ENCODE results near the gene POMT1.
"Not testable (repeated sequence)": the region's sequence is repeated elsewhere in the genome, so short reads cannot be mapped to it uniquely, and the experiment has no call there.

The POMT1 gene

GRCh38 chr9:131543141-131543540 lies 40.4 kb downstream of the POMT1 start:
- H3K27ac ChIP-seq (ENCODE audit: insufficient read depth in 1 of 2, low read depth in 1 of 2, low read length in 2 of 2, poor library complexity in 1 of 2, severe bottlenecking in 2 of 2): no peak overlapping the region
- ChIA-PET POLR2A (interaction anchor here (1.0 kb wide), 1 partner anchor 20 kb away, joined by 3 read pairs; no protein-coding TSS in a partner anchor), CTCF (interaction anchor here (0.6 kb wide), 1 partner anchor 8 kb away, joined by 3 read pairs; no protein-coding TSS in a partner anchor)
- no peak overlapping the region for H3K4me3 ChIP-seq (ENCODE audit: control insufficient read depth in 1 of 7, extremely low read depth in 1 of 7, insufficient read depth in 4 of 7, low read depth in 2 of 7, low read length in 6 of 7)
- peaks cover 0 to 3% (median 0%) of the 10 kb centered on the region in 4 experiments for H3K36me3 ChIP-seq (ENCODE audit: control insufficient read depth in 4 of 4, insufficient read depth in 4 of 4, low read length in 3 of 4)
- no CpG with 5 or more reads among the region's 6 CpGs for WGBS (ENCODE audit: insufficient coverage)
- peaks cover 0 to 13% (median 7%) of the 10 kb centered on the region in 4 experiments for H3K4me1 ChIP-seq (ENCODE audit: control extremely low read depth in 1 of 4, control insufficient read depth in 4 of 4, insufficient read depth in 4 of 4, low read length in 3 of 4)
- peaks cover 0 to 29% (median 23%) of the 10 kb centered on the region in 5 experiments for H3K9me3 ChIP-seq (ENCODE audit: control extremely low read depth in 1 of 5, control insufficient read depth in 4 of 5, insufficient read depth in 2 of 5, low read depth in 1 of 5, low read length in 4 of 5)
- DNase-seq: peak in 2 of 3 donors; percentile 36 to 50
- H3K27me3 ChIP-seq (replicated peaks in 2 of 5; ENCODE audit: control insufficient read depth in 4 of 5, insufficient read depth in 5 of 5, low read length in 4 of 5): peaks cover 7 to 43% (median 11%) of the 10 kb centered on the region in 5 experiments

GRCh38 chr9:131545003-131545785 lies 42.5 kb downstream of the POMT1 start, which contains the start of gene PRRT1B:
Gene PRRT1B, plus strand, starts transcription at chr9:131545523. Its CDS starts 93 bp downstream, at chr9:131545616.
- H3K27ac ChIP-seq (ENCODE audit: insufficient read depth in 1 of 2, low read depth in 1 of 2, low read length in 2 of 2, poor library complexity in 1 of 2, severe bottlenecking in 2 of 2): no peak within 1 kb of the TSS
- H3K36me3 ChIP-seq (ENCODE audit: control insufficient read depth in 4 of 4, insufficient read depth in 4 of 4, low read length in 3 of 4): peaks cover 0 to 3% (median 0%) of the 10 kb centered on the region in 4 experiments
- 33% methylated on average over 43 of the region's 50 CpGs for WGBS (ENCODE audit: insufficient coverage)
- peaks cover 0 to 13% (median 7%) of the 10 kb centered on the region in 4 experiments for H3K4me1 ChIP-seq (ENCODE audit: control extremely low read depth in 1 of 4, control insufficient read depth in 4 of 4, insufficient read depth in 4 of 4, low read length in 3 of 4)
- peaks cover 0 to 31% (median 25%) of the 10 kb centered on the region in 5 experiments for H3K9me3 ChIP-seq (ENCODE audit: control extremely low read depth in 1 of 5, control insufficient read depth in 4 of 5, insufficient read depth in 2 of 5, low read depth in 1 of 5, low read length in 4 of 5)
- H3K27me3 ChIP-seq (replicated peaks in 2 of 5; ENCODE audit: control insufficient read depth in 4 of 5, insufficient read depth in 5 of 5, low read length in 4 of 5): peaks cover 7 to 55% (median 13%) of the 10 kb centered on the region in 5 experiments
- DNase-seq: no peak
- POLR2A ChIA-PET: no interaction called here
- CTCF ChIA-PET: interaction anchor here (0.6 to 1.2 kb wide), 2 partner anchors 15 to 718 kb away, joined by 3 read pairs; no protein-coding TSS in a partner anchor
- peak within 1 kb of the TSS in 3 of 7 experiments; percentile 11 to 77 (median 48) for H3K4me3 ChIP-seq (ENCODE audit: control insufficient read depth in 1 of 7, extremely low read depth in 1 of 7, insufficient read depth in 4 of 7, low read depth in 2 of 7, low read length in 6 of 7)

- H3K9me3 ChIP-seq (ENCODE audit: control extremely low read depth in 1 of 5, control insufficient read depth in 4 of 5, insufficient read depth in 2 of 5, low read depth in 1 of 5, low read length in 4 of 5): peaks cover 0 to 31% (median 25%) of the 10 kb centered on the region in 5 experiments
- 3% methylated on average over 19 of the region's 30 CpGs for WGBS (ENCODE audit: insufficient coverage)
- H3K27me3 ChIP-seq (replicated peaks in 2 of 5; ENCODE audit: control insufficient read depth in 4 of 5, insufficient read depth in 5 of 5, low read length in 4 of 5): peaks cover 7 to 55% (median 13%) of the 10 kb centered on the region in 5 experiments
- CTCF ChIA-PET: interaction anchor here (1.0 to 1.2 kb wide), 3 partner anchors 9 to 717 kb away, joined by 3 read pairs; no protein-coding TSS in a partner anchor
- H3K4me3 ChIP-seq (ENCODE audit: control insufficient read depth in 1 of 7, extremely low read depth in 1 of 7, insufficient read depth in 4 of 7, low read depth in 2 of 7, low read length in 6 of 7): peak overlapping the region in 3 of 7 experiments; percentile 11 to 77 (median 48)
- POLR2A ChIA-PET: no interaction called here
- H3K4me1 ChIP-seq (ENCODE audit: control extremely low read depth in 1 of 4, control insufficient read depth in 4 of 4, insufficient read depth in 4 of 4, low read length in 3 of 4): peaks cover 0 to 13% (median 7%) of the 10 kb centered on the region in 4 experiments
- H3K36me3 ChIP-seq (ENCODE audit: control insufficient read depth in 4 of 4, insufficient read depth in 4 of 4, low read length in 3 of 4): peaks cover 0 to 3% (median 0%) of the 10 kb centered on the region in 4 experiments
- DNase-seq: no peak
- no peak overlapping the region for H3K27ac ChIP-seq (ENCODE audit: insufficient read depth in 1 of 2, low read depth in 1 of 2, low read length in 2 of 2, poor library complexity in 1 of 2, severe bottlenecking in 2 of 2)
These were observed 43.1 kb downstream of the POMT1 start for GRCh38 chr9:131545786-131546335.

- peaks cover 0 to 3% (median 0%) of the 10 kb centered on the region in 4 experiments for H3K36me3 ChIP-seq (ENCODE audit: control insufficient read depth in 4 of 4, insufficient read depth in 4 of 4, low read length in 3 of 4)
- ChIA-PET CTCF (interaction anchor here (1.0 to 1.2 kb wide), 3 partner anchors 10 to 716 kb away, joined by 3 read pairs; no protein-coding TSS in a partner anchor), POLR2A (no interaction called here)
- H3K9me3 ChIP-seq (ENCODE audit: control extremely low read depth in 1 of 5, control insufficient read depth in 4 of 5, insufficient read depth in 2 of 5, low read depth in 1 of 5, low read length in 4 of 5): peaks cover 0 to 31% (median 25%) of the 10 kb centered on the region in 5 experiments
- peak in 2 of 3 donors; percentile 26 to 27 for DNase-seq
- H3K4me1 ChIP-seq (ENCODE audit: control extremely low read depth in 1 of 4, control insufficient read depth in 4 of 4, insufficient read depth in 4 of 4, low read length in 3 of 4): peaks cover 0 to 13% (median 7%) of the 10 kb centered on the region in 4 experiments
- peak overlapping the region in 5 of 7 experiments; percentile 41 to 77 (median 50) for H3K4me3 ChIP-seq (ENCODE audit: control insufficient read depth in 1 of 7, extremely low read depth in 1 of 7, insufficient read depth in 4 of 7, low read depth in 2 of 7, low read length in 6 of 7)
- WGBS (ENCODE audit: insufficient coverage): 8% methylated on average over 28 of the region's 49 CpGs
- peaks cover 7 to 55% (median 13%) of the 10 kb centered on the region in 5 experiments for H3K27me3 ChIP-seq (replicated peaks in 2 of 5; ENCODE audit: control insufficient read depth in 4 of 5, insufficient read depth in 5 of 5, low read length in 4 of 5)
- H3K27ac ChIP-seq (ENCODE audit: insufficient read depth in 1 of 2, low read depth in 1 of 2, low read length in 2 of 2, poor library complexity in 1 of 2, severe bottlenecking in 2 of 2): no peak overlapping the region
These were observed 43.8 kb downstream of the POMT1 start for GRCh38 chr9:131546336-131547084.

GRCh38 chr9:131549186-131549585 lies 46.5 kb downstream of the POMT1 start:
- H3K27ac ChIP-seq (ENCODE audit: insufficient read depth in 1 of 2, low read depth in 1 of 2, low read length in 2 of 2, poor library complexity in 1 of 2, severe bottlenecking in 2 of 2); POLR2A ChIA-PET; H3K4me3 ChIP-seq (ENCODE audit: control insufficient read depth in 1 of 7, extremely low read depth in 1 of 7, insufficient read depth in 4 of 7, low read depth in 2 of 7, low read length in 6 of 7); DNase-seq; CTCF ChIA-PET; H3K36me3 ChIP-seq (ENCODE audit: control insufficient read depth in 4 of 4, insufficient read depth in 4 of 4, low read length in 3 of 4): not testable (repeated sequence)
- H3K9me3 ChIP-seq (ENCODE audit: control extremely low read depth in 1 of 5, control insufficient read depth in 4 of 5, insufficient read depth in 2 of 5, low read depth in 1 of 5, low read length in 4 of 5): peaks cover 0 to 16% (median 13%) of the 10 kb centered on the region in 5 experiments
- peaks cover 9 to 65% (median 17%) of the 10 kb centered on the region in 5 experiments for H3K27me3 ChIP-seq (replicated peaks in 2 of 5; ENCODE audit: control insufficient read depth in 4 of 5, insufficient read depth in 5 of 5, low read length in 4 of 5)
- peaks cover 0 to 13% (median 7%) of the 10 kb centered on the region in 4 experiments for H3K4me1 ChIP-seq (ENCODE audit: control extremely low read depth in 1 of 4, control insufficient read depth in 4 of 4, insufficient read depth in 4 of 4, low read length in 3 of 4)
- 99% methylated on average over 9 of the region's 10 CpGs for WGBS (ENCODE audit: insufficient coverage)

- POLR2A ChIA-PET; H3K4me3 ChIP-seq (ENCODE audit: control insufficient read depth in 1 of 7, extremely low read depth in 1 of 7, insufficient read depth in 4 of 7, low read depth in 2 of 7, low read length in 6 of 7); H3K36me3 ChIP-seq (ENCODE audit: control insufficient read depth in 4 of 4, insufficient read depth in 4 of 4, low read length in 3 of 4); CTCF ChIA-PET; H3K9me3 ChIP-seq (ENCODE audit: control extremely low read depth in 1 of 5, control insufficient read depth in 4 of 5, insufficient read depth in 2 of 5, low read depth in 1 of 5, low read length in 4 of 5); H3K27ac ChIP-seq (ENCODE audit: insufficient read depth in 1 of 2, low read depth in 1 of 2, low read length in 2 of 2, poor library complexity in 1 of 2, severe bottlenecking in 2 of 2); DNase-seq: not testable (repeated sequence)
- peaks cover 0 to 13% (median 9%) of the 10 kb centered on the region in 4 experiments for H3K4me1 ChIP-seq (ENCODE audit: control extremely low read depth in 1 of 4, control insufficient read depth in 4 of 4, insufficient read depth in 4 of 4, low read length in 3 of 4)
- WGBS (ENCODE audit: insufficient coverage): 92% methylated on average over 8 of the region's 8 CpGs
- peaks cover 5 to 64% (median 16%) of the 10 kb centered on the region in 5 experiments for H3K27me3 ChIP-seq (replicated peaks in 2 of 5; ENCODE audit: control insufficient read depth in 4 of 5, insufficient read depth in 5 of 5, low read length in 4 of 5)
These were observed 47.7 kb downstream of the POMT1 start for GRCh38 chr9:131550465-131550864.
